ENCODE results near the gene MYH11. TPM values are rescaled to one million over a fixed set of nuclear protein-coding genes. Genes with fewer than 3 reads are reported as not detected.

Gene MYH11
- total RNA-seq, 4 donors from 2014 or later = 121 to 1,349 (median 217) TPM

- intact Hi-C loops (cut with DNase I) = no loop called here
- Histone ChIP-seq H3K9me3 (no peaks in the 10 kb centered on the region), H3K27ac (peak overlapping the region in 3 of 4 donors; percentile 50 to 81 (median 75)), H3K27me3 (no peaks in the 10 kb centered on the region), H3K36me3 (no peaks in the 10 kb centered on the region), H3K4me3 (no peak overlapping the region), H3K4me1 (peaks cover 0 to 16% (median 12%) of the 10 kb centered on the region in 3 donors)
- no peak for DNase-seq
- TF ChIP-seq POLR2A (IDR thresholded peaks at IDR 0.05) (no peak), CTCF (IDR thresholded peaks at IDR 0.05) (no peak)
- WGBS, 2 donors = 50 to 53% methylated on average over 6 of the region's 6 CpGs
These were observed 25.9 kb downstream of the MYH11 start for GRCh38 chr16:15830832-15831451.

- TF ChIP-seq POLR2A (IDR thresholded peaks at IDR 0.05) = no peak
- no peak for TF ChIP-seq CTCF (IDR thresholded peaks at IDR 0.05)
- DNase-seq = no peak
- intact Hi-C loops (cut with DNase I) = no loop called here
- H3K4me1 ChIP-seq = peaks cover 0 to 19% (median 12%) of the 10 kb centered on the region in 3 donors
- no peak overlapping the region for H3K4me3 ChIP-seq
- 36 to 40% methylated on average over 8 to 9 of the region's 9 CpGs for WGBS, 2 donors
- no peaks in the 10 kb centered on the region for H3K36me3 ChIP-seq
- no peaks in the 10 kb centered on the region for H3K9me3 ChIP-seq
- no peaks in the 10 kb centered on the region for H3K27me3 ChIP-seq
- H3K27ac ChIP-seq = peak overlapping the region; percentile 35 to 85 (median 73)
These were observed 27.4 kb downstream of the MYH11 start for GRCh38 chr16:15829460-15829859.

- DNase-seq = no peak
- WGBS, 2 donors = 80 to 81% methylated on average over 9 to 10 of the region's 11 CpGs
- Histone ChIP-seq H3K9me3 (no peaks in the 10 kb centered on the region), H3K36me3 (no peaks in the 10 kb centered on the region), H3K4me3 (no peak overlapping the region), H3K27ac (peak overlapping the region; percentile 42 to 80 (median 73)), H3K27me3 (no peaks in the 10 kb centered on the region), H3K4me1 (peaks cover 0 to 22% (median 12%) of the 10 kb centered on the region in 3 donors)
- intact Hi-C loops (cut with DNase I) = no loop called here
- TF ChIP-seq CTCF (IDR thresholded peaks at IDR 0.05) (no peak), POLR2A (IDR thresholded peaks at IDR 0.05) (no peak)
These were observed 29.0 kb downstream of the MYH11 start for GRCh38 chr16:15827709-15828343.

- TF ChIP-seq POLR2A (IDR thresholded peaks at IDR 0.05) (no peak), CTCF (IDR thresholded peaks at IDR 0.05) (no peak)
- intact Hi-C loops (cut with DNase I) = no loop called here
- Histone ChIP-seq H3K4me3 (no peak overlapping the region), H3K9me3 (no peaks in the 10 kb centered on the region), H3K27me3 (no peaks in the 10 kb centered on the region), H3K4me1 (peaks cover 0 to 24% (median 12%) of the 10 kb centered on the region in 3 donors), H3K27ac (peak overlapping the region; percentile 1 to 80 (median 73)), H3K36me3 (no peaks in the 10 kb centered on the region)
- no peak for DNase-seq
- 85 to 86% methylated on average over 7 of the region's 7 CpGs for WGBS, 2 donors
These were observed 29.5 kb downstream of the MYH11 start for GRCh38 chr16:15827299-15827698.

- H3K36me3 ChIP-seq = no peaks in the 10 kb centered on the region
- intact Hi-C loops (cut with DNase I) = no loop called here
- peak overlapping the region in 3 of 4 donors; percentile 51 to 75 (median 68) for H3K27ac ChIP-seq
- peaks cover 0 to 18% (median 12%) of the 10 kb centered on the region in 3 donors for H3K4me1 ChIP-seq
- DNase-seq = no peak
- WGBS, 2 donors = 52 to 64% methylated on average over 3 to 6 of the region's 9 CpGs
- no peaks in the 10 kb centered on the region for H3K9me3 ChIP-seq
- no peaks in the 10 kb centered on the region for H3K27me3 ChIP-seq
- TF ChIP-seq POLR2A (IDR thresholded peaks at IDR 0.05) (no peak), CTCF (IDR thresholded peaks at IDR 0.05) (no peak)
- H3K4me3 ChIP-seq = no peak overlapping the region
These were observed 31.0 kb downstream of the MYH11 start for GRCh38 chr16:15825750-15826305.

All from esophagus squamous epithelium (tissue), 5 donors.